Right lobe of liver (tissue), 4 donors: ENCODE results near the gene ENPP7.

Experiments used
- CTCF ChIP-seq, 4 donors: fragments of 200-600 bp in 3 of 4; fragments of 450-650 bp in 1 of 4; IDR thresholded peaks; one replicate each; pipeline versions ENCODE4 v1.5.1 to v1.8.0; 2016 to 2022; ENCODE audit warnings: antibody characterized with exemption in 4 of 4, mild to moderate bottlenecking in 2 of 4
- POLR2A ChIP-seq: fragments of 450-650 bp; IDR thresholded peaks from one replicate; pipeline ENCODE4 v1.6.1; 2017; ENCODE audit warnings: antibody characterized with exemption, mild to moderate bottlenecking
- donor health status: DM: no; HTN: no; CAD: no.
- donor health status: DM: no; HTN: no; CAD: no.
- donor health status: DM: no; HTN: yes; CAD: no.

GRCh38 chr17:79695293-79695790 lies 35.4 kb upstream of the ENPP7 start:
- TF ChIP-seq CTCF (IDR thresholded peaks at IDR 0.05), result no peak
- no peak for TF ChIP-seq POLR2A
